ENCODE results near the gene PEX1.

DNA sequence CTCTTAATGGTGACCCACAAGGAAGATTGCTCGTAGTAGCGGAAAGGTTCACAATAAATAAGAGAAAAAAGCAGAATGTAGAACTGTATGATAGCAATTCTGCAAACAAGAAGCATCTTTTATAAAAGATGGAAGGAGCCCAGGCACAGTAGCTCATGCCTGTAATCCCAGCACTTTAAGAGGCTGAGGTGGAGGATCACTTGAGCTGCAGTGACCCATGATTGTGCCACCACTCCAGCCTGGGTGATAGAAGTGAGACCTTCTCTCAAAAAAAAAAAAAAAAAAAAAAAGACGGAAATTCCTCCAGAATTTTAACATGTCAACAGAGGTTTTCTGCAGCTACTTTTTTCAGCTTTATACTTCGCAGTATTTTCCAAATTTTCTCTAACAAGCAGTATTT lies 67.8 kb downstream of the PEX1 start:
- TF ChIP-seq, protein P1, sequence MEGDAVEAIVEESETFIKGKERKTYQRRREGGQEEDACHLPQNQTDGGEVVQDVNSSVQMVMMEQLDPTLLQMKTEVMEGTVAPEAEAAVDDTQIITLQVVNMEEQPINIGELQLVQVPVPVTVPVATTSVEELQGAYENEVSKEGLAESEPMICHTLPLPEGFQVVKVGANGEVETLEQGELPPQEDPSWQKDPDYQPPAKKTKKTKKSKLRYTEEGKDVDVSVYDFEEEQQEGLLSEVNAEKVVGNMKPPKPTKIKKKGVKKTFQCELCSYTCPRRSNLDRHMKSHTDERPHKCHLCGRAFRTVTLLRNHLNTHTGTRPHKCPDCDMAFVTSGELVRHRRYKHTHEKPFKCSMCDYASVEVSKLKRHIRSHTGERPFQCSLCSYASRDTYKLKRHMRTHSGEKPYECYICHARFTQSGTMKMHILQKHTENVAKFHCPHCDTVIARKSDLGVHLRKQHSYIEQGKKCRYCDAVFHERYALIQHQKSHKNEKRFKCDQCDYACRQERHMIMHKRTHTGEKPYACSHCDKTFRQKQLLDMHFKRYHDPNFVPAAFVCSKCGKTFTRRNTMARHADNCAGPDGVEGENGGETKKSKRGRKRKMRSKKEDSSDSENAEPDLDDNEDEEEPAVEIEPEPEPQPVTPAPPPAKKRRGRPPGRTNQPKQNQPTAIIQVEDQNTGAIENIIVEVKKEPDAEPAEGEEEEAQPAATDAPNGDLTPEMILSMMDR (IDR thresholded peaks at IDR 0.05): no peak
- TF ChIP-seq POLR2A (IDR thresholded peaks at IDR 0.05): no peak
